HepG2 (cell line): ENCODE data around the gene EHBP1. TPM values are rescaled to one million over a fixed set of nuclear protein-coding genes. Genes with fewer than 3 reads are reported as not detected.

Source experiments
- ATAC-seq: fragments of 200-7000 bp; cut with Tn5 transposase; 3 replicates; pipeline ENCODE4 v1.9.1; 2020; ENCODE audit warnings: mild to moderate bottlenecking, moderate library complexity
- BruUV-seq: library from RNA; stranded (reverse); fragments of 400-500 nt; replicated peaks from 2 replicates; lab custom pipeline; 2021; lab: Mats Ljungman, UMichigan
- CTCF ChIA-PET: fragments of 300-600 bp; formaldehyde crosslinking; extraction: SDS; loops from one replicate; lab custom pipeline; 2021; ENCODE audit warnings: low total read pairs, inconsistent platforms, low intra/inter-chr PET ratio; lab: Yijun Ruan, JAX
- POLR2A ChIA-PET: fragments of 350-600 bp; sonication (Branson Sonifier 250); formaldehyde crosslinking; loops from one replicate; lab custom pipeline; 2020; ENCODE audit warnings: antibody characterized with exemption, inconsistent platforms; lab: Yijun Ruan, JAX
- DNase-seq: peaks from one replicate; pipeline ENCODE4 v3.0.0-alpha.2; 2015; ENCODE audit warnings: low spot score
- FAIRE-seq: peaks from 3 replicates; lab custom pipeline; 2011; peaks lifted over from hg19 to GRCh38; lab: Jason Lieb, UNC
- H2AFZ ChIP-seq: one replicate; pipeline ENCODE4 v1.6.1; 2011; ENCODE audit warnings: low read length, inconsistent platforms
- H3K27ac ChIP-seq: fragments of 300-600 bp; 3 replicates; pipeline ENCODE4 v1.8.0; 2011; ENCODE audit warnings: mixed run types, mild to moderate bottlenecking, mixed read lengths, low read length, inconsistent platforms; ENCODE audit not compliant: insufficient read depth; ENCODE audit errors: extremely low read length
- H3K27me3 ChIP-seq, 2 experiments: fragments of 200-600 bp in 1 of 2; 2 replicates in 1 of 2; 3 replicates in 1 of 2; pipeline versions ENCODE4 v1.6.0 to v1.8.0; 2011; ENCODE audit warnings: low read length in 2 of 2, mild to moderate bottlenecking in 2 of 2, moderate library complexity in 2 of 2, inconsistent platforms in 1 of 2; ENCODE audit not compliant: insufficient read depth in 2 of 2, control insufficient read depth in 1 of 2
- H3K36me3 ChIP-seq, 2 experiments: fragments of 200-600 bp in 1 of 2; replicated peaks in 1 of 2; 2 replicates in 1 of 2; 3 replicates in 1 of 2; pipeline versions ENCODE4 v1.5.1 to v1.8.0; 2011; ENCODE audit warnings: low read length in 2 of 2, inconsistent platforms in 1 of 2; ENCODE audit not compliant: insufficient read depth in 2 of 2, control insufficient read depth in 1 of 2
- H3K4me1 ChIP-seq: 2 replicates; pipeline ENCODE4 v1.5.1; 2012; ENCODE audit warnings: low read length, inconsistent platforms; ENCODE audit not compliant: insufficient read depth
- H3K4me2 ChIP-seq: 2 replicates; pipeline ENCODE4 v1.6.0; 2011; ENCODE audit warnings: low read depth, low read length, inconsistent platforms
- H3K4me3 ChIP-seq, 3 experiments: fragments of 200-600 bp in 1 of 3; sonication (generic), shearing (Covaris generic) in 1 of 3; replicated peaks in 1 of 3; 2 replicates each; pipeline ENCODE4 v1.5.1; 2011 to 2016; ENCODE audit warnings: low read length in 3 of 3, inconsistent platforms in 2 of 3, low read depth in 2 of 3, mild to moderate bottlenecking in 2 of 3, control low read depth in 1 of 3, mixed read lengths in 1 of 3; ENCODE audit not compliant: insufficient read depth in 1 of 3
- H3K79me2 ChIP-seq: one replicate; pipeline ENCODE4 v1.6.1; 2011; ENCODE audit warnings: low read length, inconsistent platforms; ENCODE audit not compliant: insufficient read depth
- H3K9ac ChIP-seq: 2 replicates; pipeline ENCODE4 v1.6.0; 2011; ENCODE audit warnings: mild to moderate bottlenecking, low read depth, low read length, inconsistent platforms; ENCODE audit not compliant: insufficient read depth
- H3K9me3 ChIP-seq: 2 replicates; pipeline ENCODE4 v1.5.1; 2012; ENCODE audit warnings: mild to moderate bottlenecking, low read length
- H4K20me1 ChIP-seq: 2 replicates; pipeline ENCODE4 v1.6.0; 2011; ENCODE audit warnings: inconsistent platforms, mild to moderate bottlenecking, low read length, moderate library complexity; ENCODE audit not compliant: insufficient read depth
- MED1 ChIP-seq: sonication (generic); formaldehyde crosslinking; IDR thresholded peaks from 2 replicates; pipeline ENCODE4 v1.4.0; 2020; ENCODE audit warnings: missing genetic modification reagents
- POGZ ChIP-seq: sonication (generic); formaldehyde crosslinking; IDR thresholded peaks from 2 replicates; pipeline ENCODE4 v1.4.0; 2020; ENCODE audit warnings: mild to moderate bottlenecking, missing genetic modification reagents
- SIN3A ChIP-seq: IDR thresholded peaks from 2 replicates; pipeline ENCODE4 v1.6.1; 2011; ENCODE audit warnings: low read depth, mild to moderate bottlenecking, control low read depth, low read length, borderline replicate concordance
- ZBTB3 ChIP-seq: sonication (generic); formaldehyde crosslinking; IDR thresholded peaks from 2 replicates; pipeline ENCODE4 v1.4.0; 2020; ENCODE audit warnings: low read depth, mild to moderate bottlenecking, moderate library complexity, missing genetic modification reagents, borderline replicate concordance
- ZFY ChIP-seq: sonication (generic); formaldehyde crosslinking; IDR thresholded peaks from 2 replicates; pipeline ENCODE4 v1.4.0; 2020; ENCODE audit warnings: missing genetic modification reagents
- ZNF557 ChIP-seq: sonication (generic); formaldehyde crosslinking; IDR thresholded peaks from 2 replicates; pipeline ENCODE4 v1.4.0; 2020; ENCODE audit warnings: missing genetic modification reagents
- ZNF570 ChIP-seq: sonication (generic); formaldehyde crosslinking; IDR thresholded peaks from 2 replicates; pipeline ENCODE4 v1.4.0; 2020; ENCODE audit warnings: mild to moderate bottlenecking, missing genetic modification reagents, borderline replicate concordance
- ZNF605 ChIP-seq: sonication (generic); formaldehyde crosslinking; IDR thresholded peaks from 2 replicates; pipeline ENCODE4 v1.8.0; 2022; ENCODE audit warnings: mild to moderate bottlenecking, missing genetic modification reagents
- ZNF773 ChIP-seq: sonication (generic); formaldehyde crosslinking; IDR thresholded peaks from 2 replicates; pipeline ENCODE4 v1.4.0; 2020; ENCODE audit warnings: missing genetic modification reagents, borderline replicate concordance
- ZSCAN21 ChIP-seq: sonication (generic); formaldehyde crosslinking; IDR thresholded peaks from 2 replicates; pipeline ENCODE4 v1.8.0; 2022; ENCODE audit warnings: mild to moderate bottlenecking, missing genetic modification reagents, moderate library complexity, borderline replicate concordance
- WGBS: methylation state at CpG from one replicate; pipeline ENCODE4 v1.1.6; 2017; ENCODE audit warnings: low lambda C conversion rate; 5-methylcytosine and 5-hydroxymethylcytosine counted together
- in situ Hi-C: cut with HindIII; loops from 2 replicates; pipeline ENCODE4 v1.10.0; 2017; ENCODE audit warnings: low pct_unique_long_range_greater_than_20kb; ENCODE audit not compliant: extremely low pct_ligation_motif_present
- intact Hi-C: fragments of 100-400 bp; cut with micrococcal nuclease; formaldehyde crosslinking; loops from one replicate; pipeline ENCODE4 v1.10.0; 2022; ENCODE audit not compliant: unreplicated experiment
- polyA plus RNA-seq, 8 experiments: library from polyadenylated mRNA; depleted of rRNA in 3 of 8; stranded (reverse) in 7 of 8; unstranded in 1 of 8; fragments of >200 nt; fragmentation: Illumina TruSeq in 4 of 8; extraction: Trizol in 4 of 8; gene quantifications; 2 replicates each; pipeline versions ENCODE4 v1.2.1 to v1.2.3, GENCODE V29; 2011 to 2016; ENCODE audit warnings: low read depth in 4 of 8, missing spikeins in 1 of 8, mixed read lengths in 1 of 8; ENCODE audit not compliant: insufficient read depth in 1 of 8
- total RNA-seq, 5 experiments: library from RNA; depleted of rRNA; stranded (reverse); fragments of >200 nt; fragmentation: Illumina TruSeq; extraction: Trizol; gene quantifications; 2 replicates each; pipeline ENCODE4 v1.2.3, GENCODE V29; 2016; ENCODE audit warnings: low read depth in 1 of 5
- TF ChIP-seq, protein P1 (sequence below): sonication (generic); formaldehyde crosslinking; IDR thresholded peaks from 2 replicates; pipeline ENCODE4 v1.5.1; 2020; ENCODE audit warnings: mild to moderate bottlenecking, missing genetic modification reagents
- TF ChIP-seq, protein P2 (sequence below): sonication (generic); formaldehyde crosslinking; IDR thresholded peaks from 2 replicates; pipeline ENCODE4 v1.9.0; 2022; ENCODE audit warnings: missing genetic modification reagents, mild to moderate bottlenecking, borderline replicate concordance
- TF ChIP-seq, protein P3 (sequence below), 2 experiments: fragments of 450-650 bp in 1 of 2; sonication (generic) in 1 of 2; formaldehyde crosslinking; IDR thresholded peaks; 2 replicates each; pipeline versions ENCODE4 v1.5.0 to v1.8.0; 2020 to 2022; ENCODE audit warnings: mild to moderate bottlenecking in 1 of 2, missing genetic modification reagents in 1 of 2
- TF ChIP-seq, protein P4 (sequence below): sonication (generic); formaldehyde crosslinking; IDR thresholded peaks from 2 replicates; pipeline ENCODE4 v1.5.0; 2020; ENCODE audit warnings: missing genetic modification reagents

The EHBP1 gene
- total and polyA plus RNA-seq, 2 of the 13 experiments (the other 11 are each of a cell fraction or from before 2014, with no cell fraction given) = 93.5 to 146 TPM

DNA sequence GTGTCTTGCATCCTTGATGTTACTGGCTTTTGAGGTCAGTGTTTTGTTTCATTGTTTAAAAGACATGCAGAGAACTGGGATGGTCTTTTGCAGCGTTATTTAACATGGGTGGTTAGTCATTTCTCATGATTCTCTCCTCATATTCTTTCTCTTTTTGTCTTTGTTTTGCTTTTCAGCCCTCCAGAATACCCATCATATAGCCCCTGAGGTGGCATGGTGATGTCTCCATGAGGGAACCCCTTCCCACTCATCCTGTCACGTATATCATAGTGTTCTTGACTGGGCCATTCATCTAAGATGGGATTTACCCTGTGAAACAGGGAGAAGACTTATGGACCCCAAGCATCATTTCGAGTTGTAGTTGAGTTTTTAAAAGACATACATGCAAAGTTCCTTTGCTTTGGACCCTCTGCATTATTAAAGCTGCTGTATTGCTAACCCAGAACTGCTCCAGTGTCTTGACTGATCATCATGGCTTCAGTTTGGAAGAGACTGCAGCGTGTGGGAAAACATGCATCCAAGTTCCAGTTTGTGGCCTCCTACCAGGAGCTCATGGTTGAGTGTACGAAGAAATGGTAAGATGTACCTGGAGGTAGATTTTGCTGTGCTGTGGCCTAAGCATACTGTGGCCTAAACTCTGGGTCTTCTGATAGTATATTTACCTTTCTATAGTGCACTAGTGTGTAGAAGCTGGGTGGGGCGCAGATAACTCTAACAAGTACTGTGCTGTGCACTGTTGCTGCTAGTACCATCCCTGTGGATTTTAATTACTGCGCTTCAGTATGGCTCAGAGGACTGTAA is 1.4 kb downstream of the EHBP1 start:
- peak; percentile 51 for DNase-seq
- POLR2A ChIA-PET = interaction anchor here (0.6 to 2.6 kb wide), 11 partner anchors 8 to 250 kb away, joined by 3 to 12 read pairs (median 4); no protein-coding TSS in a partner anchor
- Histone ChIP-seq H2AFZ (no peak overlapping the region), H3K4me1 (peaks cover 33% of the 10 kb centered on the region), H3K27me3 (no peaks in the 10 kb centered on the region; a peak in 1 of 5 replicates), H3K27ac (peak overlapping the region; percentile 70), H4K20me1 (peaks cover 12% of the 10 kb centered on the region), H3K9me3 (no peaks in the 10 kb centered on the region), H3K4me3 (peak overlapping the region; percentile 77 to 97 (median 94)), H3K36me3 (peaks cover 1 to 20% of the 10 kb centered on the region in 2 experiments; a peak in 4 of 5 replicates), H3K79me2 (peaks cover 63% of the 10 kb centered on the region), H3K9ac (peak overlapping the region; percentile 81), H3K4me2 (peak overlapping the region; percentile 95)
- BruUV-seq = TSS peak; percentile 39
- in situ Hi-C loops = loop anchor here (5.0 kb wide), 2 partner anchors 135 to 250 kb away; no protein-coding TSS in a partner anchor
- WGBS = 3% methylated on average over 7 of the region's 7 CpGs
- no peak for ATAC-seq
- CTCF ChIA-PET = no interaction called here
- no peak for FAIRE-seq
- intact Hi-C loops = loop anchor here (1.0 to 5.0 kb wide), 2 partner anchors 65 to 250 kb away; no protein-coding TSS in a partner anchor
- TF ChIP-seq ZFY (CRISPR knock-in tag) = peak; percentile 67
- TF ChIP-seq ZNF557 = peak; percentile 65; the same call in 1 of the 2 replicates
- TF ChIP-seq ZBTB3 (CRISPR knock-in tag) = 0 out of 2 replicates have a peak, but pooled peaks have one; percentile 27
- TF ChIP-seq POGZ = peak; percentile 24; the same call in 1 of the 2 replicates
- TF ChIP-seq SIN3A = peak; percentile 62; the same call in 1 of the 2 replicates
- TF ChIP-seq, protein P1, sequence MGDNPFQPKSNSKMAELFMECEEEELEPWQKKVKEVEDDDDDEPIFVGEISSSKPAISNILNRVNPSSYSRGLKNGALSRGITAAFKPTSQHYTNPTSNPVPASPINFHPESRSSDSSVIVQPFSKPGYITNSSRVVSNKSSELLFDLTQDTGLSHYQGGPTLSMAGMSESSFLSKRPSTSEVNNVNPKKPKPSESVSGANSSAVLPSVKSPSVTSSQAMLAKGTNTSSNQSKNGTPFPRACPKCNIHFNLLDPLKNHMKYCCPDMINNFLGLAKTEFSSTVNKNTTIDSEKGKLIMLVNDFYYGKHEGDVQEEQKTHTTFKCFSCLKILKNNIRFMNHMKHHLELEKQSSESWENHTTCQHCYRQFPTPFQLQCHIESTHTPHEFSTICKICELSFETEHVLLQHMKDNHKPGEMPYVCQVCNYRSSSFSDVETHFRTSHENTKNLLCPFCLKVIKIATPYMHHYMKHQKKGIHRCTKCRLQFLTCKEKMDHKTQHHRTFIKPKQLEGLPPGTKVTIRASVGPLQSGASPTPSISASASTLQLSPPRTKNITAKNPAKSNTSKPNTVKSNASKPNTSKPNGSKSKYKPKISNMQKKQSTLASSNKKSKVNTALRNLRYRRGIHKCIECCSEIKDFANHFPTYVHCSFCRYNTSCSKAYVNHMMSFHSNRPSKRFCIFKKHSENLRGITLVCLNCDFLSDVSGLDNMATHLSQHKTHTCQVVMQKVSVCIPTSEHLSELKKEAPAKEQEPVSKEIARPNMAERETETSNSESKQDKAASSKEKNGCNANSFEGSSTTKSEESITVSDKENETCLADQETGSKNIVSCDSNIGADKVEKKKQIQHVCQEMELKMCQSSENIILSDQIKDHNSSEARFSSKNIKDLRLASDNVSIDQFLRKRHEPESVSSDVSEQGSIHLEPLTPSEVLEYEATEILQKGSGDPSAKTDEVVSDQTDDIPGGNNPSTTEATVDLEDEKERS (CRISPR knock-in tag) = 0 out of 2 replicates have a peak, but pooled peaks have one; percentile 47
- no peak for TF ChIP-seq ZNF570 (CRISPR knock-in tag)
- TF ChIP-seq, protein P2, sequence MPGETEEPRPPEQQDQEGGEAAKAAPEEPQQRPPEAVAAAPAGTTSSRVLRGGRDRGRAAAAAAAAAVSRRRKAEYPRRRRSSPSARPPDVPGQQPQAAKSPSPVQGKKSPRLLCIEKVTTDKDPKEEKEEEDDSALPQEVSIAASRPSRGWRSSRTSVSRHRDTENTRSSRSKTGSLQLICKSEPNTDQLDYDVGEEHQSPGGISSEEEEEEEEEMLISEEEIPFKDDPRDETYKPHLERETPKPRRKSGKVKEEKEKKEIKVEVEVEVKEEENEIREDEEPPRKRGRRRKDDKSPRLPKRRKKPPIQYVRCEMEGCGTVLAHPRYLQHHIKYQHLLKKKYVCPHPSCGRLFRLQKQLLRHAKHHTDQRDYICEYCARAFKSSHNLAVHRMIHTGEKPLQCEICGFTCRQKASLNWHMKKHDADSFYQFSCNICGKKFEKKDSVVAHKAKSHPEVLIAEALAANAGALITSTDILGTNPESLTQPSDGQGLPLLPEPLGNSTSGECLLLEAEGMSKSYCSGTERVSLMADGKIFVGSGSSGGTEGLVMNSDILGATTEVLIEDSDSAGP = no peak
- TF ChIP-seq, protein P3, sequence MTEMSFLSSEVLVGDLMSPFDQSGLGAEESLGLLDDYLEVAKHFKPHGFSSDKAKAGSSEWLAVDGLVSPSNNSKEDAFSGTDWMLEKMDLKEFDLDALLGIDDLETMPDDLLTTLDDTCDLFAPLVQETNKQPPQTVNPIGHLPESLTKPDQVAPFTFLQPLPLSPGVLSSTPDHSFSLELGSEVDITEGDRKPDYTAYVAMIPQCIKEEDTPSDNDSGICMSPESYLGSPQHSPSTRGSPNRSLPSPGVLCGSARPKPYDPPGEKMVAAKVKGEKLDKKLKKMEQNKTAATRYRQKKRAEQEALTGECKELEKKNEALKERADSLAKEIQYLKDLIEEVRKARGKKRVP (CRISPR knock-in tag; IDR thresholded peaks at IDR 0.05) = peak in 1 of 2 experiments; percentile 54; a peak in 2 of 4 replicates
- TF ChIP-seq MED1 (CRISPR knock-in tag) = peak; percentile 61
- TF ChIP-seq, protein P4, sequence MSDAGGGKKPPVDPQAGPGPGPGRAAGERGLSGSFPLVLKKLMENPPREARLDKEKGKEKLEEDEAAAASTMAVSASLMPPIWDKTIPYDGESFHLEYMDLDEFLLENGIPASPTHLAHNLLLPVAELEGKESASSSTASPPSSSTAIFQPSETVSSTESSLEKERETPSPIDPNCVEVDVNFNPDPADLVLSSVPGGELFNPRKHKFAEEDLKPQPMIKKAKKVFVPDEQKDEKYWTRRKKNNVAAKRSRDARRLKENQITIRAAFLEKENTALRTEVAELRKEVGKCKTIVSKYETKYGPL = no peak
- peak; percentile 71; the same call in 1 of the 2 replicates for TF ChIP-seq ZNF605 (CRISPR knock-in tag)
- TF ChIP-seq ZNF773 = no peak
- peak; percentile 95 for TF ChIP-seq ZSCAN21 (CRISPR knock-in tag)
